RWPE1 (cell line): ENCODE results near the gene POLR1A.

Source experiments
- CTCF ChIA-PET: fragments of 350-600 bp; sonication (Branson Sonifier 250); formaldehyde crosslinking; extraction: SDS; loops from one replicate; lab custom pipeline; 2021; lab: Yijun Ruan, JAX
- POLR2A ChIA-PET: fragments of 400-600 bp; formaldehyde crosslinking; extraction: SDS; loops from one replicate; lab custom pipeline; 2020; ENCODE audit warnings: antibody characterized with exemption; ENCODE audit not compliant: low non-redundant PET; lab: Yijun Ruan, JAX
- DNase-seq: peaks from one replicate; pipeline ENCODE4 v3.0.0; 2012; ENCODE audit warnings: low spot score
- H3K27ac ChIP-seq: fragments of 450-650 bp; 2 replicates; pipeline ENCODE4 v1.5.1; 2017
- TF ChIP-seq, protein P1 (sequence below): fragments of 450-650 bp; conservative IDR thresholded peaks from 2 replicates; pipeline ENCODE4 v1.5.1; 2017; ENCODE audit warnings: low read depth, mild to moderate bottlenecking

POLR1A gene

DNA sequence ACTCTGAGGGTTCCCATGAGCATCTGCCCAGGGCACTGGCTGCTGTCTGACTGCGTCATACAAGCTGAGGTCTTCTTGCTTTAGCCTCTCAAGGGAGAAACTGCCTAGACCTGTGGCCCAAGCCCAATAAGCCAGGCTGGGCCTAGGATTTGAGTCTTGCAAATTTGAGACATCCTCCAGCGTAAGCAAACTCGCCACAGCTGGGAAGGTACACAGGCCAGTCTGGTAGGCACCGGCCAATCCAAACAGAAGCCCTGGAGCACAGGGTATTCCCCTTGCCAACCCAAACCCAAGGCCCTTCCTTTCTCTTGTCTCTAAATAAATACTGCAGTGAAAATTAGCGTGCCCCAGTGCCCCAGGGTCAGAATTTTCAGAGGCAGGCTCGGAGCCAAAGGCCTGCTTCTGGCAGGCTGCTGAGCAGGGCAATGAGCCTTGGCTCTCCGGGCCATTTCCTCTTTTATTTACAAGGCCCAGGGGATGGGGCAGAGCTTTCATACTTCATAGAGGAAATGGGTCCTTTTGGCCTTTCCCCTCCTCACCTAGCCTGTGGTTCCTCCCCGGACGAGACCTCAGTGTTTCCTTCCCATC is 33.3 kb downstream of the POLR1A start:
- ChIA-PET POLR2A (no interaction called here), CTCF (interaction anchor here (0.5 to 1.0 kb wide), 3 partner anchors 40 to 245 kb away, joined by 3 read pairs; no protein-coding TSS in a partner anchor)
- no peak for DNase-seq
- TF ChIP-seq, protein P1, sequence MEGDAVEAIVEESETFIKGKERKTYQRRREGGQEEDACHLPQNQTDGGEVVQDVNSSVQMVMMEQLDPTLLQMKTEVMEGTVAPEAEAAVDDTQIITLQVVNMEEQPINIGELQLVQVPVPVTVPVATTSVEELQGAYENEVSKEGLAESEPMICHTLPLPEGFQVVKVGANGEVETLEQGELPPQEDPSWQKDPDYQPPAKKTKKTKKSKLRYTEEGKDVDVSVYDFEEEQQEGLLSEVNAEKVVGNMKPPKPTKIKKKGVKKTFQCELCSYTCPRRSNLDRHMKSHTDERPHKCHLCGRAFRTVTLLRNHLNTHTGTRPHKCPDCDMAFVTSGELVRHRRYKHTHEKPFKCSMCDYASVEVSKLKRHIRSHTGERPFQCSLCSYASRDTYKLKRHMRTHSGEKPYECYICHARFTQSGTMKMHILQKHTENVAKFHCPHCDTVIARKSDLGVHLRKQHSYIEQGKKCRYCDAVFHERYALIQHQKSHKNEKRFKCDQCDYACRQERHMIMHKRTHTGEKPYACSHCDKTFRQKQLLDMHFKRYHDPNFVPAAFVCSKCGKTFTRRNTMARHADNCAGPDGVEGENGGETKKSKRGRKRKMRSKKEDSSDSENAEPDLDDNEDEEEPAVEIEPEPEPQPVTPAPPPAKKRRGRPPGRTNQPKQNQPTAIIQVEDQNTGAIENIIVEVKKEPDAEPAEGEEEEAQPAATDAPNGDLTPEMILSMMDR = no peak
- peak overlapping the region; percentile 54 for H3K27ac ChIP-seq

DNA sequence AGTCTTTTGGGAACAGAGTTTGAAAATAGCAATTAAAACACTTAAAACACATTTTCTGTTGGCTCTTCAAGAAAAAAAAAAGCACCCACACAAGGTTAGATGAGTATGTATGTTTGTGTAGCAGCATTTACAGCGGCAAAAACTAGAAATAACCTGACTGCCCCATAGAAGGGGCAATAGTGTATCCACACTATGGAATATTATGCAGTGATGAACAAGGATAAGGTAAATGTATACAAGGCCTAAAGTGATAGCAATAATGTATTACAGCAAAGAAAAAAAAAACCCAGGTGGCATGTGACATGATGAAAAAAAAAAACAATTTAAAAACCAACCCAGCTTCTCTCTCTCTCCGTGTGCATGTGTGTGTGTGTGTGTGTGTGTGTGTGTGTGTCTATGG is 34.8 kb downstream of the POLR1A start:
- ChIA-PET CTCF (interaction anchor here (0.6 to 0.7 kb wide), 2 partner anchors 258 to 440 kb away, joined by 3 read pairs; no protein-coding TSS in a partner anchor), POLR2A (no interaction called here)
- TF ChIP-seq, protein P1 = no peak
- DNase-seq = no peak
- H3K27ac ChIP-seq = no peak overlapping the region

DNA sequence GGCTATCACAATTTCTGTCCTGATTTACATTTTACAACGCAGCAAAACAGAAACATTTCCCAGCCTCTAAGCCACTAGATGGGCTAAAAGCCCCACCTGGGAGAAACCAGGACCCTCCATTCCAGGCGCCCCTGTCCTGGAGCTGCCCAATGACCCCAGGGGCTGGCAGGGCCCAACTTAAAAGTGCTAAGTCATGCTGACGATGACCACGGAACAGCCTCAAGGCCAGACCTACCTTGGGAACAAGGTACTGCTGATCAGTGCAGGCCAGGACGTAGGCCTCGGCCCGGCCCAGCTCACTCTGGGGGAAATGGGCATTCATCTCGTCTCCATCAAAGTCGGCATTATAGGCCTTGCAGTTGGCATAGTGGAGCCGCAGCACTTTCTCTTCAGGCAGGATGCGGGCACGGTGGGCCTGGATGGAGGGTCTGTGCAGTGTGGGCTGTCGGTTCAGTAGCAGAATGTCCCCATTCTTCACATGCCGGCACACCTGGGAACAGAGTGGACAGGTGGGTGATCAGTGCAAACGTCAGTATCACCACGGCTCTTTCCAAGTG is 35.8 kb downstream of the POLR1A start:
- DNase-seq = no peak
- CTCF ChIA-PET = interaction anchor here (0.6 to 1.1 kb wide), 2 partner anchors 10 to 341 kb away, joined by 3 read pairs; no protein-coding TSS in a partner anchor
- TF ChIP-seq, protein P1 = no peak
- POLR2A ChIA-PET = no interaction called here
- no peak overlapping the region for H3K27ac ChIP-seq

DNA sequence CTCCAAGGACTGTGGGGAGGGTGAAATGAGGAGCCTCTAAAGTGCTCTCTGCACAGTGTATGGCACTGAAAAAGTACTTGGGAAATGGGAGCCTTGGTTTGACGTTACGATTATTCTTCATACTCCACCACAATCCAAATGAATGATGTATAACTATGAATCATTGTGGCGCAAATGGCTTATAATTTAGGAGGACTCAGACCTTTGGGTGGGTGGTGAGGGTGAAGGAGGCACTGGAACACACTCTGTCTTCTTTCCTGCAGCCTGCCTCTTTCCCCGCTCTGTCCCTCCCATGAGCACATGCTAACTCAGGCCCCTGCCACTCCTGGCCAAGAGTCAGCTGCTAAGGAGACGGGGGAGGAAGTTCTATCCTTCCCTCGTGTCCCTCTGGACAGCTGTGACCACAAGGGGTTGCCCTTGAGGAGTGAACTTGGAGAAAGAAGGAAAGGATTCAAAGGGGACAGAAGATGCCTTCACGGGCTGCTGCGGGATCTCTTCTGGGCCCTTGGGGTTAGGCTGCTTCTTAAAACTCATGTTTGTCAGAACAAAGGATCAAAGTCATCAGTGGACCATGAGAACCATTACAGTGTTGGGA is 36.5 kb downstream of the POLR1A start:
- no peak overlapping the region for H3K27ac ChIP-seq
- ChIA-PET CTCF (interaction anchor here (0.6 to 1.1 kb wide), 3 partner anchors 10 to 94 kb away, joined by 3 to 5 read pairs (median 3); no protein-coding TSS in a partner anchor), POLR2A (no interaction called here)
- DNase-seq = no peak
- TF ChIP-seq, protein P1 = no peak

DNA sequence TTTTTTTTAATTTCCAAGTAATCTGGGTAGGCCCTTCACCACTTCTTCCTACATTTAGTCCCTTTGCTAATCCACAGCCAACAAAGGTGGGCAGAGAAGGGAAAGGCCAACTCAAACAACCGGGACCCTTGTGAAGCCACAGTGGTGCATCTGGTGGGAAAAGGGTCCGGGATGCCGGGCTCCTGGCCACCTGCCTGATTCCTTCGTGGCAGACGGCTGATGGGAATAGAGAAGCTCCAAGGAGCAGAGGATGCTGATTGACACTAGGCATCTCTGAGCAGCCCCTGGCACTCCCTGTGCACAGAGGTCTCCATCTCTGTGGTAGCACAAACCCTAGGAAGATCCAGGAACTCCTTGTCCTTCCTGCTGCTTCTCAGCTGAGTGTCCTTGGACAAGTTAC is 37.0 kb downstream of the POLR1A start:
- ChIA-PET CTCF (interaction anchor here (0.6 to 0.7 kb wide), 2 partner anchors 40 to 95 kb away, joined by 3 to 5 read pairs; no protein-coding TSS in a partner anchor), POLR2A (no interaction called here)
- DNase-seq = no peak
- H3K27ac ChIP-seq = no peak overlapping the region
- TF ChIP-seq, protein P1 = no peak

DNA sequence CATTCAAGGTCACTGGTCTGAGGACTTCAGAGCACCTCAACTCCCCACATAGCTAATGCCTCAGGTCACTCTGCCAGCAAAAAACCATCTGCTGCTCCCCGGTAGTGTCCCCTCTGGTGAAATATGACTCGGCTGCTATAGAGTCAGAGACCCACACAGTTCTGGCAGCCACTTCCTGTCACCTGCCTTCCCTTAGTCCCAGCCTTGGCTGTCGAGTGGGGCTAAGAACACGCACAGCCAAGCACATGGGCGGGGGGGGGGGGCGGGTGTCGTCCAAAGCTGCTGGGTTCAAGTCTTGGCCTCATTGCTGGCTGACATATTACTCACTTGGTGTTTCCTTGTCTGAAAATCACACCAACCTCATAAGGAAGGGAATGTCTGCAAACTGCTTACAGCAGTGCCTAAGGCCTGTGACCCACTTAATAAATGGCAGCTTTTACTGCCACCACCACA is 37.5 kb downstream of the POLR1A start:
- ChIA-PET POLR2A (no interaction called here), CTCF (no interaction called here)
- TF ChIP-seq, protein P1 = no peak
- DNase-seq = no peak
- no peak overlapping the region for H3K27ac ChIP-seq
